IMR-90 (cell line): ENCODE data around the gene BAIAP2L1. TPM values are rescaled to one million over a fixed set of nuclear protein-coding genes. Genes with fewer than 3 reads are reported as not detected.

Experiments
- ATAC-seq: fragments of 200-7000 bp; cut with Tn5 transposase; 2 replicates; pipeline ENCODE4 v1.9.1; 2020; ENCODE audit warnings: low read depth, mild to moderate bottlenecking, moderate library complexity
- BruUV-seq: library from RNA; stranded (reverse); fragments of 400-500 nt; replicated peaks from 2 replicates; lab custom pipeline; 2021; lab: Mats Ljungman, UMichigan
- CTCF ChIA-PET: fragments of 300-600 bp; formaldehyde crosslinking; extraction: SDS; loops from one replicate; lab custom pipeline; 2021; ENCODE audit warnings: antibody characterized with exemption; lab: Yijun Ruan, JAX
- POLR2A ChIA-PET: fragments of 300-600 bp; sonication (Branson Sonifier 250); formaldehyde crosslinking; loops from one replicate; lab custom pipeline; 2022; ENCODE audit warnings: antibody characterized with exemption; ENCODE audit not compliant: unreplicated experiment; lab: Charles Lee
- DNase-seq: peaks from one replicate; pipeline ENCODE4 v3.0.0; 2013
- H2AFZ ChIP-seq: replicated peaks from 2 replicates; pipeline ENCODE3; 2013; ENCODE audit warnings: low read length, mild to moderate bottlenecking; ENCODE audit not compliant: poor library complexity
- H2AK5ac ChIP-seq: 2 replicates; pipeline ENCODE4 v1.6.1; 2013; ENCODE audit warnings: low read depth, low read length, inconsistent platforms
- H2AK9ac ChIP-seq: replicated peaks from 2 replicates; pipeline ENCODE3; 2013; ENCODE audit warnings: mild to moderate bottlenecking, low read depth, low read length, moderate library complexity; ENCODE audit not compliant: poor library complexity
- H2BK120ac ChIP-seq: 2 replicates; pipeline ENCODE4 v1.6.1; 2013; ENCODE audit warnings: low read depth, low read length, inconsistent platforms
- H2BK15ac ChIP-seq: 3 replicates; pipeline ENCODE4 v1.6.1; 2013; ENCODE audit warnings: low read depth, low read length, inconsistent platforms
- H2BK20ac ChIP-seq: 2 replicates; pipeline ENCODE4 v1.6.1; 2013; ENCODE audit warnings: low read depth, mild to moderate bottlenecking, inconsistent platforms, low read length, moderate library complexity
- H2BK5ac ChIP-seq: 2 replicates; pipeline ENCODE4 v1.6.1; 2013; ENCODE audit warnings: mild to moderate bottlenecking, low read depth, low read length, inconsistent platforms; ENCODE audit not compliant: poor library complexity, severe bottlenecking
- H3K14ac ChIP-seq: replicated peaks from 2 replicates; pipeline ENCODE4 v1.6.1; 2013; ENCODE audit warnings: low read depth, low read length, inconsistent platforms
- H3K18ac ChIP-seq: 2 replicates; pipeline ENCODE4 v1.6.1; 2013; ENCODE audit warnings: low read depth, low read length, control low read depth
- H3K23ac ChIP-seq: 2 replicates; pipeline ENCODE4 v1.6.1; 2013; ENCODE audit warnings: low read depth, low read length, inconsistent platforms
- H3K27ac ChIP-seq: 2 replicates; pipeline ENCODE4 v1.5.1; 2013; ENCODE audit warnings: mild to moderate bottlenecking, control low read depth, low read length; ENCODE audit not compliant: insufficient read depth
- H3K27me3 ChIP-seq: 2 replicates; pipeline ENCODE4 v1.6.1; 2013; ENCODE audit warnings: low read length; ENCODE audit not compliant: control insufficient read depth, insufficient read depth
- H3K36me3 ChIP-seq: 2 replicates; pipeline ENCODE4 v1.6.1; 2013; ENCODE audit warnings: low read length, mixed read lengths; ENCODE audit not compliant: control insufficient read depth, insufficient read depth
- H3K4ac ChIP-seq: 2 replicates; pipeline ENCODE4 v1.6.1; 2013; ENCODE audit warnings: low read depth, low read length, inconsistent platforms
- H3K4me1 ChIP-seq: 2 replicates; pipeline ENCODE4 v1.6.1; 2013; ENCODE audit warnings: low read length, mixed read lengths; ENCODE audit not compliant: control insufficient read depth, insufficient read depth
- H3K4me2 ChIP-seq: 2 replicates; pipeline ENCODE4 v1.6.1; 2013; ENCODE audit warnings: low read depth, mild to moderate bottlenecking, control low read depth, low read length, moderate library complexity
- H3K4me3 ChIP-seq: 2 replicates; pipeline ENCODE4 v1.5.1; 2013; ENCODE audit warnings: low read depth, mild to moderate bottlenecking, control low read depth, low read length, moderate library complexity; ENCODE audit not compliant: insufficient read depth
- H3K56ac ChIP-seq: 2 replicates; pipeline ENCODE4 v1.6.1; 2013; ENCODE audit warnings: low read length, inconsistent platforms; ENCODE audit not compliant: insufficient read depth; ENCODE audit errors: extremely low read depth
- H3K79me1 ChIP-seq, 2 experiments: 2 replicates each; pipeline ENCODE4 v1.6.1; 2013; ENCODE audit warnings: low read length in 2 of 2, inconsistent platforms in 1 of 2, low read depth in 1 of 2
- H3K9ac ChIP-seq: 2 replicates; pipeline ENCODE4 v1.6.1; 2013; ENCODE audit warnings: low read depth, low read length, control low read depth
- H3K9me1 ChIP-seq: 2 replicates; pipeline ENCODE4 v1.6.1; 2013; ENCODE audit warnings: low read length, inconsistent platforms; ENCODE audit not compliant: insufficient read depth
- H3K9me3 ChIP-seq: 2 replicates; pipeline ENCODE4 v1.6.1; 2013; ENCODE audit warnings: low read length; ENCODE audit not compliant: control insufficient read depth, insufficient read depth
- H4K20me1 ChIP-seq: 2 replicates; pipeline ENCODE4 v1.6.1; 2013; ENCODE audit warnings: low read length, inconsistent platforms; ENCODE audit not compliant: insufficient read depth
- H4K5ac ChIP-seq: 2 replicates; pipeline ENCODE4 v1.6.1; 2013; ENCODE audit warnings: mild to moderate bottlenecking, low read depth, low read length, control low read depth
- H4K8ac ChIP-seq, 2 experiments: 2 replicates each; pipeline ENCODE4 v1.6.1; 2013; ENCODE audit warnings: low read depth in 2 of 2, low read length in 2 of 2, control low read depth in 1 of 2, inconsistent platforms in 1 of 2
- H4K91ac ChIP-seq: 2 replicates; pipeline ENCODE4 v1.6.1; 2013; ENCODE audit warnings: low read depth, low read length, inconsistent platforms; ENCODE audit not compliant: insufficient read depth
- BHLHE40 ChIP-seq: fragments of 150-350 bp; IDR thresholded peaks from 2 replicates; pipeline ENCODE4 v1.6.1; 2016; ENCODE audit warnings: mild to moderate bottlenecking, low read depth, low read length
- CHD1 ChIP-seq: IDR thresholded peaks from 2 replicates; pipeline ENCODE4 v1.6.1; 2012; ENCODE audit warnings: low read depth, low read length, improper control_type of control experiment
- CTCF ChIP-seq: conservative IDR thresholded peaks from 2 replicates; pipeline ENCODE4 v1.5.1; 2012; ENCODE audit warnings: mild to moderate bottlenecking, low read depth, low read length, improper control_type of control experiment
- ELK1 ChIP-seq: fragments of 150-350 bp; IDR thresholded peaks from 2 replicates; pipeline ENCODE4 v1.6.1; 2016; ENCODE audit warnings: low read depth, mild to moderate bottlenecking, low read length, moderate library complexity, borderline replicate concordance
- FOS ChIP-seq: fragments of 150-350 bp; IDR thresholded peaks from 2 replicates; pipeline ENCODE4 v1.6.1; 2016; ENCODE audit warnings: low read depth, low read length
- MAZ ChIP-seq: IDR thresholded peaks from 2 replicates; pipeline ENCODE4 v1.6.1; 2012; ENCODE audit warnings: low read depth, mild to moderate bottlenecking, low read length, improper control_type of control experiment, moderate library complexity, borderline replicate concordance
- MXI1 ChIP-seq: IDR thresholded peaks from 2 replicates; pipeline ENCODE4 v1.6.1; 2012; ENCODE audit warnings: low read depth, mild to moderate bottlenecking, low read length, moderate library complexity, borderline replicate concordance
- NFE2L2 ChIP-seq: fragments of 150-350 bp; IDR thresholded peaks from 2 replicates; pipeline ENCODE4 v1.6.1; 2016; ENCODE audit warnings: low read depth, mild to moderate bottlenecking, low read length
- RAD21 ChIP-seq: IDR thresholded peaks from 2 replicates; pipeline ENCODE4 v1.6.1; 2012; ENCODE audit warnings: low read length, improper control_type of control experiment
- RCOR1 ChIP-seq: IDR thresholded peaks from 2 replicates; pipeline ENCODE4 v1.6.1; 2012; ENCODE audit warnings: mild to moderate bottlenecking, low read length, improper control_type of control experiment; ENCODE audit not compliant: insufficient replicate concordance
- RFX5 ChIP-seq: IDR thresholded peaks from 2 replicates; pipeline ENCODE4 v1.8.0; 2012; ENCODE audit warnings: low read depth, mild to moderate bottlenecking, low read length, moderate library complexity
- SMC3 ChIP-seq: fragments of 150-350 bp; IDR thresholded peaks from 2 replicates; pipeline ENCODE4 v1.6.1; 2016; ENCODE audit warnings: low read depth, mild to moderate bottlenecking, antibody characterized with exemption, low read length, moderate library complexity
- WGBS, 2 experiments: methylation state at CpG; one replicate each; pipeline versions ENCODE4 v1.1.5 to v1.1.7; 2013; ENCODE audit warnings: missing lambda C conversion rate in 2 of 2; ENCODE audit not compliant: insufficient read length in 1 of 2; ENCODE audit errors: extremely low coverage in 2 of 2; 5-methylcytosine and 5-hydroxymethylcytosine counted together
- dilution Hi-C: fragments of 300-500 bp; cut with HindIII; formaldehyde crosslinking; loops from one replicate; pipeline ENCODE4 v1.14.3; 2018; ENCODE audit warnings: low sequenced_read_pairs; ENCODE audit not compliant: unreplicated experiment
- in situ Hi-C: fragments of 300-500 bp; cut with MboI; formaldehyde crosslinking; loops from 3 replicates; pipeline ENCODE4 v1.14.3; 2019; ENCODE audit warnings: low sequenced_read_pairs, inconsistent platforms, mixed read lengths
- intact Hi-C: fragments of 100-400 bp; cut with micrococcal nuclease; formaldehyde crosslinking; loops from 2 replicates; pipeline ENCODE4 v1.10.0; 2022
- polyA plus RNA-seq, 3 experiments: library from polyadenylated mRNA; depleted of rRNA; stranded (reverse); fragments of >200 nt; gene quantifications; 2 replicates each; pipeline ENCODE4 v1.2.3, GENCODE V29; 2012; ENCODE audit warnings: low replicate concordance in 1 of 3
- total RNA-seq: library from RNA; depleted of rRNA; stranded (reverse); fragments of >200 nt; gene quantifications from 2 replicates; pipeline ENCODE4 v1.2.3, GENCODE V29; 2012
- TF ChIP-seq, protein P1 (sequence below): fragments of 150-350 bp; IDR thresholded peaks from 2 replicates; pipeline ENCODE4 v1.6.1; 2017; ENCODE audit warnings: mild to moderate bottlenecking, antibody characterized with exemption, low read length, low read depth

BAIAP2L1 gene
- total and polyA plus RNA-seq, 2 of the 4 experiments (the other 2 are of a cell fraction): 2.2 to 6.0 TPM

DNA sequence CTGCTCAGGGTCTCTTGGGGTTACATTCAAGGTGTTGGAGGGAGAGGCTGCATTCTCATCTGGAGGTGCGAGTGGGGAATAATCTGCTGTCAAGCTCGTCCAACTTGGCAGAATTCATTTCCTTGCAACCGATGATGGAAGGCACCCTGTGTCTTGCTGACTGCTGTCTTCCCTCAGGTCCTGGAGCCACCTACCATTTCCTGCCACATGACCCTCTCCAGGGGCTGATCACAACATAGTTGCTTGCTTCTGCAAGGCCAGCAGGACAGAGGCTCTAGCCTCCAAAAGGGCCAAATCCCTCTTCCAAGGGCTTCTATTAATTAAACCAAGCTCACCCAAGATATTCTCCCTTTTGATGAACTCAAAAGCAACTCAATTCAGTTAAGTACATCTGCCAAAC, 133.6 kb downstream of the BAIAP2L1 start:
- Histone ChIP-seq H4K91ac (no peak overlapping the region), H3K9me1 (no peaks in the 10 kb centered on the region), H3K9ac (no peak overlapping the region), H2BK5ac (no peak overlapping the region), H2AK9ac (no peak overlapping the region), H3K27ac (no peak overlapping the region), H3K27me3 (no peaks in the 10 kb centered on the region), H4K20me1 (no peaks in the 10 kb centered on the region; the same call in 1 of the 2 replicates), H3K23ac (no peak overlapping the region), H3K4me3 (no peak overlapping the region), H4K8ac (no peak overlapping the region), H3K14ac (no peak overlapping the region), H2AFZ (no peak overlapping the region), H3K4ac (no peak overlapping the region; the same call in 1 of the 2 replicates), H3K9me3 (no peaks in the 10 kb centered on the region), H3K18ac (no peak overlapping the region), H4K5ac (no peak overlapping the region), H3K36me3 (peaks cover 1% of the 10 kb centered on the region; the same call in 1 of the 2 replicates), H2AK5ac (no peak overlapping the region), H3K79me1 (peaks cover 5% of the 10 kb centered on the region in 2 experiments; a peak in 1 of 4 replicates), H2BK120ac (no peak overlapping the region), H3K56ac (no peak overlapping the region), H2BK20ac (no peak overlapping the region; the same call in 1 of the 2 replicates), H3K4me1 (peaks cover 6% of the 10 kb centered on the region), H3K4me2 (no peak overlapping the region), H2BK15ac (no peak overlapping the region)
- intact Hi-C loops (no loop called here), dilution Hi-C loops (no loop called here), in situ Hi-C loops (no loop called here)
- ChIA-PET CTCF (interaction anchor here (0.8 to 1.0 kb wide), 2 partner anchors 13 to 15 kb away, joined by 3 to 6 read pairs; no protein-coding TSS in a partner anchor), POLR2A (no interaction called here)
- 100% methylated on average over 1 of the region's 3 CpGs; no CpG with 5 or more reads in 1 of the 2 experiments for WGBS, 2 experiments
- DNase-seq: no peak
- no TSS peak for BruUV-seq
- ATAC-seq: no peak
- TF ChIP-seq RAD21: no peak
- TF ChIP-seq SMC3: no peak
- TF ChIP-seq CHD1: no peak
- no peak for TF ChIP-seq RFX5
- TF ChIP-seq, protein P1, sequence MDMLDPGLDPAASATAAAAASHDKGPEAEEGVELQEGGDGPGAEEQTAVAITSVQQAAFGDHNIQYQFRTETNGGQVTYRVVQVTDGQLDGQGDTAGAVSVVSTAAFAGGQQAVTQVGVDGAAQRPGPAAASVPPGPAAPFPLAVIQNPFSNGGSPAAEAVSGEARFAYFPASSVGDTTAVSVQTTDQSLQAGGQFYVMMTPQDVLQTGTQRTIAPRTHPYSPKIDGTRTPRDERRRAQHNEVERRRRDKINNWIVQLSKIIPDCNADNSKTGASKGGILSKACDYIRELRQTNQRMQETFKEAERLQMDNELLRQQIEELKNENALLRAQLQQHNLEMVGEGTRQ: no peak
- no peak for TF ChIP-seq FOS
- TF ChIP-seq BHLHE40: no peak
- TF ChIP-seq NFE2L2: no peak
- no peak for TF ChIP-seq MAZ
- no peak for TF ChIP-seq RCOR1
- TF ChIP-seq CTCF: no peak
- no peak for TF ChIP-seq ELK1
- no peak for TF ChIP-seq MXI1
